Fibroblast of lung (primary cell): ENCODE measurements around the gene NAGPA. TPM values are rescaled to one million over a fixed set of nuclear protein-coding genes. Genes with fewer than 3 reads are reported as not detected.

Experiments used
- DNase-seq, 2 donors: peaks; one replicate each; pipeline versions ENCODE4 v3.0.0 to v3.0.0-alpha.2; 2010; ENCODE audit warnings: low read depth in 2 of 2
- H2AFZ ChIP-seq: 2 replicates; pipeline ENCODE4 v1.5.1; 2012; ENCODE audit warnings: low read length, control low read depth, inconsistent platforms
- H3K27ac ChIP-seq: 2 replicates; pipeline ENCODE4 v1.5.1; 2011; ENCODE audit warnings: low read length, control low read depth; ENCODE audit not compliant: insufficient read depth
- H3K27me3 ChIP-seq: 2 replicates; pipeline ENCODE4 v1.5.1; 2011; ENCODE audit warnings: mild to moderate bottlenecking, low read length; ENCODE audit not compliant: control insufficient read depth, insufficient read depth
- H3K36me3 ChIP-seq: 2 replicates; pipeline ENCODE4 v1.5.1; 2011; ENCODE audit warnings: low read length; ENCODE audit not compliant: control insufficient read depth, insufficient read depth
- H3K4me1 ChIP-seq: 2 replicates; pipeline ENCODE4 v1.5.1; 2011; ENCODE audit warnings: low read length; ENCODE audit not compliant: control insufficient read depth, insufficient read depth; ENCODE audit errors: extremely low read depth
- H3K4me2 ChIP-seq: 2 replicates; pipeline ENCODE4 v1.5.1; 2011; ENCODE audit warnings: low read length, control low read depth; ENCODE audit not compliant: insufficient read depth; ENCODE audit errors: extremely low read depth
- H3K4me3 ChIP-seq, 4 experiments: fragments of 200-600 bp in 1 of 4; sonication (generic) in 1 of 4; replicated peaks in 1 of 4; 2 replicates each; pipeline ENCODE4 v1.5.1; 2011 to 2016; ENCODE audit warnings: low read length in 4 of 4, low read depth in 3 of 4, mild to moderate bottlenecking in 3 of 4, control low read depth in 2 of 4, inconsistent platforms in 1 of 4, mixed read lengths in 1 of 4; ENCODE audit not compliant: insufficient read depth in 1 of 4; ENCODE audit errors: control extremely low read depth in 1 of 4
- H3K79me2 ChIP-seq: 2 replicates; pipeline ENCODE4 v1.5.1; 2012; ENCODE audit warnings: mild to moderate bottlenecking, low read length, inconsistent platforms; ENCODE audit not compliant: control insufficient read depth, insufficient read depth
- H3K9ac ChIP-seq: 2 replicates; pipeline ENCODE4 v1.5.1; 2011; ENCODE audit warnings: mild to moderate bottlenecking, low read length, control low read depth; ENCODE audit not compliant: insufficient read depth
- H3K9me3 ChIP-seq: 2 replicates; pipeline ENCODE4 v1.5.1; 2012; ENCODE audit warnings: low read depth, low read length; ENCODE audit not compliant: control insufficient read depth, insufficient read depth
- H4K20me1 ChIP-seq: 2 replicates; pipeline ENCODE4 v1.5.1; 2011; ENCODE audit warnings: low read length; ENCODE audit not compliant: control insufficient read depth, insufficient read depth; ENCODE audit errors: extremely low read depth
- CTCF ChIP-seq, 2 donors: IDR thresholded peaks in 1 of 2; conservative IDR thresholded peaks in 1 of 2; 1 replicate in 1 of 2; 2 replicates in 1 of 2; pipeline ENCODE4 v1.5.1; 2011 to 2012; ENCODE audit warnings: low read length in 2 of 2, control low read depth in 1 of 2, inconsistent platforms in 1 of 2, low read depth in 1 of 2, mild to moderate bottlenecking in 1 of 2
- EZH2 ChIP-seq: IDR thresholded peaks from 2 replicates; pipeline ENCODE4 v1.5.1; 2012; ENCODE audit warnings: low read length, control low read depth, mild to moderate bottlenecking; ENCODE audit errors: missing control alignments
- polyA plus RNA-seq, 2 donors: library from polyadenylated mRNA; depleted of rRNA in 1 of 2; stranded (reverse) in 1 of 2; unstranded in 1 of 2; fragments of >200 nt; gene quantifications; 2 replicates each; pipeline ENCODE4 v1.2.1, GENCODE V29; 2011 to 2012; ENCODE audit warnings: missing spikeins in 1 of 2
- total RNA-seq: library from RNA; depleted of rRNA; stranded (reverse); fragments of >200 nt; gene quantifications from 2 replicates; pipeline ENCODE4 v1.2.1, GENCODE V29; 2014

Gene NAGPA
- total and polyA plus RNA-seq, 2 donors (not counting 1 experiment from before 2014, with no cell fraction given): 9.7 to 17.7 TPM

DNA sequence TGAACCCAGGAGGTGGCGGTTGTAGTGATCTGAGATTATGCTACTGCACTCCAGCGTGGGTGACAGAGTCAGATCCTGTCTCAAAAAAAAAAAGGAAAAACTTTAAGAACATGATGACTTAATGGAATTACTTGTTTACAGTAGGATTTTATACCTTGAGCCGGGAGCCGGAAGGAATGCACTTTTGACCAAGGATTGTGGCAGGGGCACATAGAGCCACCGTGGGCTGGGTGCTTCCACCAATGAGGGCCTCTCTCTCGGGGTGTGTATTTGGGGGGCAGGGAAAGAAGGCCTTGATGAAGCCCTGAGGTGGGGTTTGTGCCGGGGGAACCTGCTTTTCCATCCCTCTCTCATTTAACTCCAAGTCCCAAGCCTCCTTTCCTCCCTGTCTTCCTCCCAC lies 6.7 kb upstream of the NAGPA start:
- no peaks in the 10 kb centered on the region for H3K4me1 ChIP-seq
- no peak overlapping the region for H3K4me2 ChIP-seq
- no peaks in the 10 kb centered on the region for H3K36me3 ChIP-seq
- no peaks in the 10 kb centered on the region for H3K9me3 ChIP-seq
- no peaks in the 10 kb centered on the region for H3K27me3 ChIP-seq
- no peak overlapping the region for H3K27ac ChIP-seq
- TF ChIP-seq EZH2: no peak
- no peak for TF ChIP-seq CTCF (conservative IDR thresholded peaks at IDR 0.05 in 1 of 2, IDR thresholded peaks at IDR 0.05 in 1 of 2; ENCODE audit: low read depth in 1 of 2, low read length in 2 of 2)
- no peak overlapping the region for H3K4me3 ChIP-seq
- no peaks in the 10 kb centered on the region for H3K79me2 ChIP-seq
- no peak for DNase-seq
- H2AFZ ChIP-seq: no peak overlapping the region
- H3K9ac ChIP-seq: no peak overlapping the region
- no peaks in the 10 kb centered on the region for H4K20me1 ChIP-seq

DNA sequence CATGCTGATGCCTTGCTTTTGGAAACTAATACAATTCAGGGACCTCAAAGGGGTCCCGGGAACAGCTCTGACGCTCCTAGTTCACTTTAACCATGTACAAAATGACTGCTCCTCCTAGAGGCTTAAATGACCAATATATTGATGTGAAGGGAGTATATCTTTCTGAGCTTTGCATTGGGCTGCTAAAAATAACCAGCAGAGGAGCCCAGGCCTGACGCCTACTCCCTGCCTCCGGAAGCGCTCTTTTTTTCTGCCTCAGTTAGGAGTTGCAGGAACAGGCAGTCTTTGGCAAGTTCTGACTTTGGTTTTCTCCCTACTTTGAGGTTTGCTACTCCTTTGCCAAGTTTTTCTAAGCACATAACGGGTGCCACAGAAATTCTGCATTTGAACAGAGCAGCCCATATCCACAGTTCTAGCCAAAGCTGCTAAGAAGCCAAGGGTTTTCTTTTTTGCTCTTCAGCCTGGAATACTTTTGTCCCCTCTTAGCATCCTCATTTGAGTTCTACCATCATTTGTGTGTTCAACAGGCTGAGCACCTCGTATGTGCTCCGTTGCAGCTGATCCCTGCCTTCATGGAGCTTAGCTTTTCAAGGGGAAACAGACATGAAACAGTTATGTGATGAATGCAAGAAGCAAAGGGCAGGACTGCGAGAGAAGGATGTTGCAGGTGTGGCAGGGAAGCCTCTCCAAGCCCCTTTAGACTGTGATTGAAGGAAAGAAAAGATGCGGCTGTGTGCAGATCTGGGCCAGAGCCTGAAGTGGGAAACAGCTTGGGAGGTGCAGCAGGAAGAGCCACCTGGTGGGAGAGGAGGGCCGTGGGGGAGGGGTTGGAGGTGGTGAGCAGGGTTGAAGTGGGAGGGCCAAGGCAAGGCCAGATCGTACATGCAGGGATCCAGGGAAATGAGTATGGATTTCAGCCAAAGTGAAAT lies 2.8 kb upstream of the NAGPA start:
- Histone ChIP-seq H3K27ac (no peak overlapping the region), H3K4me2 (no peak overlapping the region), H3K36me3 (no peaks in the 10 kb centered on the region), H3K9ac (no peak overlapping the region), H3K27me3 (no peaks in the 10 kb centered on the region), H3K79me2 (no peaks in the 10 kb centered on the region), H2AFZ (no peak overlapping the region), H4K20me1 (no peaks in the 10 kb centered on the region), H3K9me3 (no peaks in the 10 kb centered on the region), H3K4me3 (no peak overlapping the region), H3K4me1 (peaks cover 2% of the 10 kb centered on the region)
- DNase-seq: peak in 1 of 2 donors; percentile 70
- no peak for TF ChIP-seq EZH2
- no peak for TF ChIP-seq CTCF (conservative IDR thresholded peaks at IDR 0.05 in 1 of 2, IDR thresholded peaks at IDR 0.05 in 1 of 2; ENCODE audit: low read depth in 1 of 2, low read length in 2 of 2)

GRCh38 chr16:5035909-5036227 lies 2.1 kb upstream of the NAGPA start:
- no peak for DNase-seq
- Histone ChIP-seq H2AFZ (no peak overlapping the region), H3K4me3 (no peak overlapping the region)

More at GRCh38 chr16:5035909-5036227, 2.1 kb upstream of the NAGPA start:
- H3K9me3 ChIP-seq: no peaks in the 10 kb centered on the region
- peaks cover 2% of the 10 kb centered on the region for H3K4me1 ChIP-seq
- TF ChIP-seq CTCF (conservative IDR thresholded peaks at IDR 0.05 in 1 of 2, IDR thresholded peaks at IDR 0.05 in 1 of 2; ENCODE audit: low read depth in 1 of 2, low read length in 2 of 2) (no peak), EZH2 (no peak)
- no peak overlapping the region for H3K9ac ChIP-seq
- no peak overlapping the region for H3K27ac ChIP-seq
- H3K79me2 ChIP-seq: no peaks in the 10 kb centered on the region
- H3K36me3 ChIP-seq: no peaks in the 10 kb centered on the region
- no peaks in the 10 kb centered on the region for H4K20me1 ChIP-seq
- H3K27me3 ChIP-seq: no peaks in the 10 kb centered on the region
- H3K4me2 ChIP-seq: no peak overlapping the region
